Hepatocyte (in vitro differentiated cells): ENCODE results near the gene PHLDA2. TPM values are rescaled to one million over a fixed set of nuclear protein-coding genes. Genes with fewer than 3 reads are reported as not detected.
A peak's percentile ranks its signal among the peaks of the same experiment; 100 is the strongest.

ENCODE experiments used
- DNase-seq: peaks from one replicate; pipeline ENCODE4 v3.0.0-alpha.2; 2016; ENCODE audit warnings: low spot score
- H2AFZ ChIP-seq: fragments of 200-600 bp; sonication (generic); 2 replicates; pipeline ENCODE4 v1.6.0; 2016; ENCODE audit warnings: antibody characterized with exemption, mild to moderate bottlenecking
- H3K27ac ChIP-seq: fragments of 200-600 bp; sonication (generic); 2 replicates; pipeline ENCODE4 v1.5.1; 2016; ENCODE audit warnings: mild to moderate bottlenecking
- H3K27me3 ChIP-seq: fragments of 200-600 bp; sonication (generic); 2 replicates; pipeline ENCODE4 v1.6.1; 2016
- H3K36me3 ChIP-seq: fragments of 200-600 bp; sonication (generic); replicated peaks from 2 replicates; pipeline ENCODE4 v1.5.1; 2016; ENCODE audit warnings: low read depth; ENCODE audit not compliant: insufficient read depth
- H3K4me1 ChIP-seq: fragments of 200-600 bp; sonication (generic); 2 replicates; pipeline ENCODE4 v1.5.1; 2016; ENCODE audit warnings: mild to moderate bottlenecking, moderate library complexity; ENCODE audit not compliant: insufficient read depth
- H3K4me2 ChIP-seq: fragments of 200-600 bp; sonication (generic); 2 replicates; pipeline ENCODE4 v1.6.0; 2016
- H3K4me3 ChIP-seq: fragments of 200-600 bp; sonication (generic); 2 replicates; pipeline ENCODE4 v1.5.1; 2016; ENCODE audit warnings: mild to moderate bottlenecking
- H3K79me2 ChIP-seq: fragments of 200-600 bp; sonication (generic); 2 replicates; pipeline ENCODE4 v1.6.0; 2017; ENCODE audit warnings: mild to moderate bottlenecking
- H3K9me2 ChIP-seq: fragments of 200-600 bp; sonication (generic); replicated peaks from 2 replicates; pipeline ENCODE4 v1.6.0; 2017; ENCODE audit warnings: mild to moderate bottlenecking; ENCODE audit not compliant: insufficient read depth
- H3K9me3 ChIP-seq: fragments of 200-600 bp; sonication (generic); 2 replicates; pipeline ENCODE4 v1.5.1; 2016; ENCODE audit warnings: low read depth, mild to moderate bottlenecking
- H4K20me1 ChIP-seq: fragments of 200-600 bp; sonication (generic); 2 replicates; pipeline ENCODE4 v1.6.0; 2016; ENCODE audit warnings: mild to moderate bottlenecking; ENCODE audit not compliant: insufficient read depth, poor library complexity, severe bottlenecking
- CTCF ChIP-seq: fragments of 200-600 bp; sonication (generic); IDR thresholded peaks from 2 replicates; pipeline ENCODE4 v1.5.1; 2016; ENCODE audit warnings: antibody characterized with exemption, mild to moderate bottlenecking; ENCODE audit not compliant: poor library complexity
- EZH2 ChIP-seq: fragments of 200-600 bp; sonication (generic); IDR thresholded peaks from 2 replicates; pipeline ENCODE4 v1.6.1; 2016; ENCODE audit warnings: antibody characterized with exemption, mild to moderate bottlenecking, borderline replicate concordance
- EZH2phosphoT487 ChIP-seq: fragments of 200-600 bp; sonication (generic); IDR thresholded peaks from one replicate; pipeline ENCODE4 v1.6.1; 2018; ENCODE audit warnings: antibody characterized with exemption, mild to moderate bottlenecking, low read depth, moderate library complexity; ENCODE audit not compliant: unreplicated experiment, severe bottlenecking
- WGBS: methylation state at CpG from one replicate; pipeline ENCODE4 v1.1.6; 2016; ENCODE audit warnings: low lambda C conversion rate; ENCODE audit errors: missing lambda C conversion rate; 5-methylcytosine and 5-hydroxymethylcytosine counted together
- polyA plus RNA-seq: library from polyadenylated mRNA; unstranded; fragments of >200 nt; fragmentation: Nextera tagmentation; extraction: Ambion mirVana; gene quantifications from 2 replicates; pipeline ENCODE4 v1.2.1, GENCODE V29; 2016
- total RNA-seq: library from RNA; depleted of rRNA; stranded (reverse); fragments of >200 nt; gene quantifications from 2 replicates; pipeline ENCODE4 v1.2.3, GENCODE V29; 2014

The PHLDA2 gene
- total and polyA plus RNA-seq, 2 experiments from 2014 or later = 7.1 to 62.4 TPM

DNA sequence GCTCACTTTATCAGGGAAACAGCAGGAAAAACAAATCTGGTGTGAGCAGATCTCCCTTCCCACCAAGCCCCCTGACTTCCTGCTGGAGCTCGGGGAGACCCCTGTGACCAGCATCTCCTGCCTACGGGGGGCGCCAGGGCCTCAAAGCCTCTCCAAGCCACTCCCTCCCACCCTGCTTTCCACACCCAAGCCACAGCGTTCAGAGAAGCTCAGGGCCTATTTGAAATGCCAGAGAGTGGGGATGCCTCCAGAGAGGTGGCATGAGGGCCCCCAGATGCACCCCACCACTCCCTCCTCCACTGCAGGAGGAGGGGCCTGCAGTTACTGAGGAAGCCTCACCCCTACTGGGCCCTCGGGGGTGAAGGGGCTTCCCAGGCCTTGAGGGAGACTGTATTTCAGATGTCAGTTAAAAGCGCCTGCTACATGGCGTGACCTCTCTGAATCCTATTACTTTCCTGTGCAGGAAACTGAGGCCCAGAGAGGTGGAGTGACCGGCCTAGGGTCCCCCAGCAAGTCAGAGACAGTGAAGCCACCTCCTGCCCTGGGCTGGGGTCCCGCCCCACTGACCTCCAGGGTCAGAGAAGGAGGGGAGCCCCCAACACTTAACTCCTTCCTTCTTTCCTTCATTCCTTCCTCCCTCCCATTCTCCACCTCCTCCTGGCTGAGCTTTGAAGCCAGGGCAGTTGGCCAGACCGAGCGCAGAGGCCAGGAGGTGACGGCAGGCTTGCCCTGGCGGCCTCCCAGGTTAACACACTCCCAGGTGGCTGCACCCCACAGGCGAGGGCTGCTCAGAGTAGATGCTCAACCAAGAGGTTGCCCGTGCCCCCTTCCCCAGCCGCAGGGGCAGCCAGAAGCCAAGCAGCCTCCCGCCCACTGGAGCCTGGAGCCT lies 37.6 kb downstream of the PHLDA2 start:
- peak overlapping the region; percentile 69 for H3K27ac ChIP-seq
- no peaks in the 10 kb centered on the region for H3K9me3 ChIP-seq
- peak; percentile 74 for DNase-seq
- no peaks in the 10 kb centered on the region for H3K27me3 ChIP-seq
- H4K20me1 ChIP-seq = no peaks in the 10 kb centered on the region
- peak overlapping the region; percentile 90 for H2AFZ ChIP-seq
- no peak overlapping the region for H3K4me3 ChIP-seq
- H3K9me2 ChIP-seq = no peaks in the 10 kb centered on the region
- no peaks in the 10 kb centered on the region for H3K79me2 ChIP-seq
- H3K36me3 ChIP-seq = no peaks in the 10 kb centered on the region
- WGBS = 63% methylated on average over 17 of the region's 17 CpGs
- no peak for TF ChIP-seq EZH2phosphoT487
- TF ChIP-seq CTCF = no peak
- no peak for TF ChIP-seq EZH2
- peak overlapping the region; percentile 87 for H3K4me2 ChIP-seq
- peaks cover 23% of the 10 kb centered on the region for H3K4me1 ChIP-seq

DNA sequence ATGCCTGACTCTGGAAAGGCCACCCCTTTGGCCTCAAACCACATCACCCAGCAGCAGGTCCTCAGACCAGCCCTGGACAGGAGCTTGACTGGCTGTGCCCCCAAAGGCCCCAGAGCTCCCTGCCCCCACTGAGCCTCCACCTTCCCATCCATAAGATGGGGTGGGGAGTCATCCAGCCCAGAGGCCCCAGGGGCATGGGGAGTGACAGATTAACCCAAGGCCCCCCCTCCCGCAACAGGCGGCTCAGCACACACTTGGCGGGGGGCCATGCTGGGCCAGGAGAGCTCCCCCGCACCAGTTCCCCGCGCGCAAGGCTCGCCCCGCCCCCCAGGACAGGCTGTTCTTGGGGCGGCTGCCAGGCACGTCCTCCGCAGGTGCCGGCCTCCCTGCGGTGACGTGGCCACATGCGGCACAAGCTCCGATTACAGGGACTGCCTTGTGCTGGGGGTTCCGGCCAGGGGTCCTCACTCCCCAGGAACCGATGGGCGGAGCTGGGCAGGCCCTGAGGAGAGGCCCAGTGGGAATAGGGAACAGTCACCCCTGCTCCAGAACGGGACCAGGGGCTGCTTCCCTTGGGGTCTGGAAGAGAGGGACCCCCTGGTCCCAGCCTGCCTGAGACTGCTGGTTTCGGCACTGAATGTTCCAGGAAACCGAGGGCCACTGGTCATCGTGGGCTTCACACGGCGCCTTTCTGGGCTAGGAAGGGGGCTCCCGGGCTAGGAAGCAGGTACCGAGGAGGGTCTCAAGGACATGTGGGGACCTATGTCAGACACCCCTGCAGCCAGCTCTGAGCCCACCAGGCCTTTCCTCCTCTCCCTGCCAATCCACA lies 38.5 kb downstream of the PHLDA2 start:
- Histone ChIP-seq H3K4me3 (no peak overlapping the region), H2AFZ (no peak overlapping the region), H3K27ac (peak overlapping the region; percentile 69), H3K4me2 (no peak overlapping the region), H4K20me1 (no peaks in the 10 kb centered on the region), H3K27me3 (no peaks in the 10 kb centered on the region), H3K9me2 (no peaks in the 10 kb centered on the region), H3K36me3 (no peaks in the 10 kb centered on the region), H3K4me1 (peaks cover 26% of the 10 kb centered on the region), H3K79me2 (peaks cover 3% of the 10 kb centered on the region), H3K9me3 (no peaks in the 10 kb centered on the region)
- 78% methylated on average over 28 of the region's 28 CpGs for whole genome bisulfite sequencing
- peak; percentile 59 for DNase-seq
- TF ChIP-seq CTCF (no peak), EZH2 (no peak), EZH2phosphoT487 (no peak)

GRCh38 chr11:2889362-2890273 lies 39.6 kb downstream of the PHLDA2 start:
- H4K20me1 ChIP-seq = peaks cover 5% of the 10 kb centered on the region
- no peak overlapping the region for H3K4me2 ChIP-seq
- H3K36me3 ChIP-seq = no peaks in the 10 kb centered on the region
- H3K9me3 ChIP-seq = no peaks in the 10 kb centered on the region
- no peak overlapping the region for H2AFZ ChIP-seq
- DNase-seq = no peak
- H3K9me2 ChIP-seq = no peaks in the 10 kb centered on the region
- no peak overlapping the region for H3K27ac ChIP-seq
- no peak for TF ChIP-seq EZH2phosphoT487
- TF ChIP-seq EZH2 = no peak
- no peak for TF ChIP-seq CTCF
- H3K79me2 ChIP-seq = peaks cover 9% of the 10 kb centered on the region
- H3K27me3 ChIP-seq = no peaks in the 10 kb centered on the region
- H3K4me1 ChIP-seq = peaks cover 26% of the 10 kb centered on the region
- H3K4me3 ChIP-seq = no peak overlapping the region
- WGBS = 82% methylated on average over 15 of the region's 16 CpGs
